K562 treated with DMSO at 1 percent for 4 hours (cell line): Measurements from ENCODE around the gene CLCN7. TPM values are rescaled to one million over a fixed set of nuclear protein-coding genes. Genes with fewer than 3 reads are reported as not detected.

Experiments
- total RNA-seq: library from RNA; unstranded; fragments of 300-600 nt; gene quantifications from 2 replicates; pipeline ENCODE4 v1.2.3, GENCODE V29; 2022; ENCODE audit not compliant: insufficient read depth

Gene CLCN7, protein sequence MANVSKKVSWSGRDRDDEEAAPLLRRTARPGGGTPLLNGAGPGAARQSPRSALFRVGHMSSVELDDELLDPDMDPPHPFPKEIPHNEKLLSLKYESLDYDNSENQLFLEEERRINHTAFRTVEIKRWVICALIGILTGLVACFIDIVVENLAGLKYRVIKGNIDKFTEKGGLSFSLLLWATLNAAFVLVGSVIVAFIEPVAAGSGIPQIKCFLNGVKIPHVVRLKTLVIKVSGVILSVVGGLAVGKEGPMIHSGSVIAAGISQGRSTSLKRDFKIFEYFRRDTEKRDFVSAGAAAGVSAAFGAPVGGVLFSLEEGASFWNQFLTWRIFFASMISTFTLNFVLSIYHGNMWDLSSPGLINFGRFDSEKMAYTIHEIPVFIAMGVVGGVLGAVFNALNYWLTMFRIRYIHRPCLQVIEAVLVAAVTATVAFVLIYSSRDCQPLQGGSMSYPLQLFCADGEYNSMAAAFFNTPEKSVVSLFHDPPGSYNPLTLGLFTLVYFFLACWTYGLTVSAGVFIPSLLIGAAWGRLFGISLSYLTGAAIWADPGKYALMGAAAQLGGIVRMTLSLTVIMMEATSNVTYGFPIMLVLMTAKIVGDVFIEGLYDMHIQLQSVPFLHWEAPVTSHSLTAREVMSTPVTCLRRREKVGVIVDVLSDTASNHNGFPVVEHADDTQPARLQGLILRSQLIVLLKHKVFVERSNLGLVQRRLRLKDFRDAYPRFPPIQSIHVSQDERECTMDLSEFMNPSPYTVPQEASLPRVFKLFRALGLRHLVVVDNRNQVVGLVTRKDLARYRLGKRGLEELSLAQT
- 145 and 149 TPM in 2 replicates for total RNA-seq

DNA sequence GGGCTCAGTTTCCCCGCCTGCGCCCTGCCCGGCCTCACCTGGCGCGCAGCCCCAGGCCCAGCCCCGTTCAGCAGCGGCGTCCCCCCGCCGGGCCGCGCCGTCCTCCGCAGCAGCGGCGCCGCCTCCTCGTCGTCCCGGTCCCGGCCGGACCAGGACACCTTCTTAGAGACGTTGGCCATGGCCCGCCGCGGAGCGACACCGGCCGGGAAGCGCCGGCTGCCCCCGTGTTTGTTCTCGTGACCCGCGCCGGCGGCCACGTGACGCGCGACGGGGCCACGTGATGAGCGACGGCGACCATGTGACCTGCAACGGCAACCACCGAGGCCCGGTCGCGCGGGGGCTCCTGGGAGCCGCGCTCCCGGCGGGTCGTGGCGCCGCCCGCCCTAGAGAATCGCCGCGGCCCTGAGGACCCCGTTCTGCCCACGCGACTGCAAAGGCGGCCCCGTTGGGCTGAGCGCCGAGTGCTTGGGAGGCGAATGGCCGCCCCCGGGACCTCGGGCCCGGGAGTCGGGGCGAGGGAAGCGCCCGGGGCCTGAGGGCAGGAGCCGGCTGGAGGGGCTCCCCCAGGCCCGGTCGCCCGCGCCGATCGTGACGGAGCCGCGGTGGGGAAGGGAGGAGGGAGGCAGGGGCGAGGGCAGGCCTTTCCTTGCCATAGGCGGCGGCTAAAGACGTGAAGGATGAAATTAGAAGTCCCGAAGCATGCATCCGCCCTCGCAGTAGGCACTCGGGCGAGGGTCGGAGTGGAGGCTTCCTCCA is at the start of gene CLCN7:
Gene CLCN7, minus strand, starts transcription at position 233 of the 756 bp plus-strand sequence. Its CDS starts 54 bp downstream, at position 179.

DNA sequence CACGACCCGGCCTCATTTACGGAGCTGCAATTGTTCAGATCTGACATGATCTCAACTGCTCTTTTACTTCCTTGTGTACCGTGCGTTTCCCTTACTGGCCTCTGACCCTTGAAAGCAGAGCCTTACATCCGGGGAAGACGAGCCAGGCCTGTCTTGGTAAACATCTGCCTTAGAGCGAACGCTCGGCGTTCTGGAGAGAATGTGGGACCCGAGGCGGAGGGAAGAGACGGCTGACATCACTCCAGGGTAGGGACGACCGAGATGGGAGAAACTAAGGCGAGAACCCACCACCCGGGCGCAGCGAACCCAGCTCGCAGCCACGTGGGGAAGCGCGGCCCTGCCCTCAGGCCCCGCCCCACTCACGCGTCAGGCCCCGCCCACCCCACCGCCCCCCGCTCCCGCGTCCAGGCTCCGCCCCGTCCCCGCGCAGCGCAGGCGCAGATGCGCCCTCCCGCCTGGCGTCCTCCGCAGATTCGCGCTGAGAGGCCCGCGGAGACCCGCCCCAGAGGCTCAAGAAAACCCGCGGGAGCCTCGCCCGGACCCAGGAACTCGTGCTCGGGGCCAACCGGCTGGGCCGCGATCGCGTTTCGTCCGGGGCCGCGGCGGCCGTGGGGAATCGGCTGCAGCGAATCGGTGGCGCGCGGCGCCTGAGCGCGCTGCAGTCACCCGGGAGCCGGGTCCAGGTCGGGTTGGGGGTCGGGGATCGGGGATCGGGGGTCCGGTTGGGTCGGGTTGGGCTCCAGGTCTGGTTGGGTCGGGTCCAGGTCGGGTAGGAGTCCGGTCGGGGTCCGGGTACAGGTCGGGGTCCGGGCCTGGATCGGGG is 18.3 kb upstream of the CLCN7 start, which contains the start of gene TELO2:
Gene TELO2, plus strand, starts transcription at position 438 of the 823 bp plus-strand sequence. CDS start 922 bp downstream, outside the sequence.

DNA sequence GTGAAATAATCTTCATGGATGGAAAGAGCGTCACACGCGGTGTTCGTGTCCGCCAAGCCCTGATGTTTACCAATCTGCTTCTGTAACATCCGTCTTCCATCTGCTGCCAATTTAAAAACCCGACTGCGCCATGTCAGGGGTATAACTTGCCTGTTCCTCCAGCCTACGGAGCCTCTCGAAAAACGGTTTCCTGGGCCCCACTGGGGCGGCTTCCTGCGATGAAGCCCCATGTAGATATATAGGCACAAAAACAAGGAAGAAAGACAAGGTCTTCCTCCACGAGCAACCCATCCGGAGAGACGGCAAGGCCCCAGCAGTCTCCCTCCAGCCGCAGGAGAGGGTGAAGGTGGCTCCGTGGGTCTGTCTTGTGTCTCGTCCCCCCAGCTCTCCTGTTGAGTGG is 13.8 kb upstream of the CLCN7 start, which contains the start of gene PTX4:
Gene PTX4, minus strand, starts transcription at position 326 of the 400 bp plus-strand sequence. Its CDS starts 35 bp downstream, at position 291.

DNA sequence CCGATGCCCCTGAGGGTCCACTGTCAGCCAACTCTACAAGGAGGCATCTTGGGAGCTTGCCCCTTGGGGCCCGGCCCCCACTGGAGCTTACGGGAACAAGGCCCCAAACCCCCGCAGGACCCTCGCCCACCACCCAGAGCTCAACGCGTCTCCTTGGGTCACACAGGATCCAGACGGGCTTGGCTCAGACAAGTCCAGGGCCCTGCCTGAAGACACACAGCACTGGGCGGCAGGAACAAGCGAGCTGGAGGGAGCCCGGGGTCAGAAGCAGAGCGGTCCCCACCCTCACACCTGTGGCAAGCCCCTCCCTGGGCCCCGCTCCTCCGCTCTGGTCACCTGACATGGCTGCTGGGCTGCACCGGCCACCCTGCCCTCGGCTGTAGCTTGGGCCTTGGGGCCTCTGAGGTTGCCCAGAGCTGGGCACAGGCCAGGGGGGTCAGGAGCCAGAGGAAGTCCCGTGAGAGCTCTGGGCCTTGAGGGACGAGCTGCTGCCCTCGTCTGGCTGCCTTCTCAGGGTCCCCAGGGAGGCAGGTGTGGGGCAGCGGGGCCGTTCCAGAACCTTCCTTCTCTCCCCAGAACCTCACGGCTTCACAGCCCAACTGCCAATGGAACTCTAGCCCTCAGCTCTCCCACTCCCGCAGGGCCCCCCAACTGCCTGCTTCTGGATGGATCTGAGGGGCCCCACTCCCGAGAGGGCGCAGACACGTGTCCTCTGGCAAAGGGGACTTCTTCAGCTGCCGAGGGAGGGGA is 30.7 kb downstream of the CLCN7 start, which contains the start of gene CCDC154:
Gene CCDC154, minus strand, starts transcription at position 577 of the 750 bp plus-strand sequence. Its CDS starts 234 bp downstream, at position 343.

DNA sequence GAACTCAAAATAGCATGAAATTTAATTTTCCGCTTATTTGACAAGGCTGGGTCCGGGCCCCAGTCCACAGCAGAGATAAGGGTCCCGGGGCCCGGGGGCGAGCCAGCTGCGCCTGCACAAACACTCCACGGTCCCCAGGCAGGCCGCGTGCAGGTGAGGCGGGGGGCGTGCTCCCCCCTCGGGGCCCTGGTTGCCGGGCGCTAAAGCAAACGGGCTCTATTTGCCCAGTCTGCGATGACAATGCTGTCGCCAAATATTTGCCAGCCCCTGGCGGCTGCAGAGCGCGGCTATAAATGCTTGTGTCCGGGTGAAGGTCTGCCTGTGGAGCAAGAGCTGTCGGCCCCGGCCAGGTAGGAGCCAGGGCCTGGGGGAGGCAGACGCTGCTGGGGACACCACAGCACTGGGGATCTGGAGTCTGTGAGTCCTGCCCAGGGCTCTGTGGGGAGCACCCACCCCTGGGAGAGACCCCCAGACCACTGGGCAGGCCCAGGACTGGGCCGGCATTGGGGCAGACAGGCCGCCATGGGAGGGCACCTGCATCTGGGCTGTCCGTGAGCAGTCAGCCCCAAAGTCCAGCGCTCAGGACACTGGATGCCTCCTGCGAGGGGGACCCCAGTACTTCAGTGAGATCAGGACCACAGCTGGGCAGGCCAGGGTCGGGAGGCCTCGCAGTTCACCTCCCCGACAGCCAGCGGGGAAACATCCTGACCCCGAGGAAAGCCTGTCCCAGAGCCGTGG is 43.9 kb downstream of the CLCN7 start, which contains the start of gene PERCC1:
Gene PERCC1, plus strand, starts transcription at position 320 of the 738 bp plus-strand sequence. CDS start 1,516 bp downstream, outside the sequence.

DNA sequence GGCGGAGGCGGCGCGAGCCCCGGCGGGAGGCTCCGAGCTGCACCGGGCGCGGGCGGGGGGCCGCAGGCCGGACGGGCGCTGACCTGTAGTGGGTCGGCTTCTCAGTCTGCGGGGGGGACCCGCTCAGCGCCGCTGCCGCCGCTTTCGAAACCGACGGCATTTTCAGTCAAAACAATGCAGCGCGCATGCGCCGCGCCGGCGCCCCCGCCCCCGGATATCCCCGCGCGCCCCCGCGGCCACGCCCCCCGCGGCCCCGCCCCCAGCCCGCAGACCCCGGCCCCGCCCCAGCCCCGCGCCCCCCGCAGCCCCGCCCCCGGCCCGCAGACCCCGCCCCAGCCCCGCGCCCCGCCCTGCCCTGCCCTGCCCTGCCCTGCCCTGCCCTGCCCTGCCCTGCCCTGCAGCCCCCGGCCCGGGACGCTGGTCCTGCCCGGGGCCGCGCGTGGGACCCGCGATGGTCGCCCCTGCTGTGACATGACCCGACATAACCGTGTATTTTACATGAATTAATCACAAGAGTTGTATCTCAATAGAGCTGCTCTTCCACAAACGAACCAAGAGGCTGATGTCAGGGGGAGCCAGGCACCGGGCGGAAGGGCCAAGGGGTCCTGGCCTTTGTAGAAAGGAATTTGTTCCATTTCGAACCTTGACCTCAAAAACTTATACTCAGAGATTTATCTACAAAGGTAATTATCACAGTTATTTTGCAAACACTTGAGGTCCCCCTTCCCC is 60.1 kb downstream of the CLCN7 start, which contains the start of gene UNKL:
Gene UNKL, minus strand, starts transcription at position 173 of the 729 bp plus-strand sequence. Its CDS starts 13 bp downstream, at position 160.

Other genes with a start within 250 kb of the CLCN7 start
- gene TPSG1, start 249.8 kb downstream of the CLCN7 start, total RNA-seq, result not detected in 2 replicates
- not detected in 2 replicates for gene TPSB2, start 244.8 kb downstream of the CLCN7 start, total RNA-seq
- gene TPSAB1, start 234.3 kb downstream of the CLCN7 start, total RNA-seq, result not detected in 2 replicates
- not detected in 2 replicates for gene TPSD1, start 219.0 kb downstream of the CLCN7 start, total RNA-seq
- gene UBE2I, start 165.4 kb downstream of the CLCN7 start, total RNA-seq, result 70.3 and 70.7 TPM in 2 replicates
- gene BAIAP3, start 141.4 kb downstream of the CLCN7 start, total RNA-seq, result 7.1 and 9.3 TPM in 2 replicates
- 58.6 and 74.0 TPM in 2 replicates for gene TSR3, start 123.2 kb downstream of the CLCN7 start, total RNA-seq
- gene GNPTG, start 123.1 kb downstream of the CLCN7 start, total RNA-seq, result 25.5 and 25.7 TPM in 2 replicates
- 23.3 and 28.4 TPM in 2 replicates for gene UNKL, start 60.3 kb downstream of the CLCN7 start, total RNA-seq
- gene UQCC4, start 54.3 kb downstream of the CLCN7 start, total RNA-seq, result 20.7 TPM in 2 replicates
- not detected in 2 replicates for gene PERCC1, start 44.0 kb downstream of the CLCN7 start, total RNA-seq
- gene CCDC154, start 30.5 kb downstream of the CLCN7 start, total RNA-seq, result 0.69 TPM in 1 of 2 replicates, not detected in the other
- gene PTX4, start 13.9 kb upstream of the CLCN7 start, total RNA-seq, result not detected in 2 replicates
- gene TELO2, start 18.3 kb upstream of the CLCN7 start, total RNA-seq, result 40.1 and 48.0 TPM in 2 replicates
- not detected in 2 replicates for gene TMEM204, start 58.6 kb upstream of the CLCN7 start, total RNA-seq
- 7.6 and 7.7 TPM in 2 replicates for gene IFT140, start 137.0 kb upstream of the CLCN7 start, total RNA-seq
- gene CRAMP1, start 137.3 kb upstream of the CLCN7 start, total RNA-seq, result 9.3 and 14.1 TPM in 2 replicates
- 45.2 and 46.3 TPM in 2 replicates for gene JPT2, start 203.3 kb upstream of the CLCN7 start, total RNA-seq
- gene MAPK8IP3, start 231.2 kb upstream of the CLCN7 start, total RNA-seq, result 33.8 and 40.6 TPM in 2 replicates